ENCODE results near the gene TICAM1. TPM values are rescaled to one million over a fixed set of nuclear protein-coding genes. Genes with fewer than 3 reads are reported as not detected.
"Not testable (repeated sequence)": the region's sequence is repeated elsewhere in the genome, so short reads cannot be mapped to it uniquely, and the experiment has no call there.

TICAM1 gene
- 4.0 TPM for polyA plus RNA-seq (ENCODE audit: insufficient read length)

DNA sequence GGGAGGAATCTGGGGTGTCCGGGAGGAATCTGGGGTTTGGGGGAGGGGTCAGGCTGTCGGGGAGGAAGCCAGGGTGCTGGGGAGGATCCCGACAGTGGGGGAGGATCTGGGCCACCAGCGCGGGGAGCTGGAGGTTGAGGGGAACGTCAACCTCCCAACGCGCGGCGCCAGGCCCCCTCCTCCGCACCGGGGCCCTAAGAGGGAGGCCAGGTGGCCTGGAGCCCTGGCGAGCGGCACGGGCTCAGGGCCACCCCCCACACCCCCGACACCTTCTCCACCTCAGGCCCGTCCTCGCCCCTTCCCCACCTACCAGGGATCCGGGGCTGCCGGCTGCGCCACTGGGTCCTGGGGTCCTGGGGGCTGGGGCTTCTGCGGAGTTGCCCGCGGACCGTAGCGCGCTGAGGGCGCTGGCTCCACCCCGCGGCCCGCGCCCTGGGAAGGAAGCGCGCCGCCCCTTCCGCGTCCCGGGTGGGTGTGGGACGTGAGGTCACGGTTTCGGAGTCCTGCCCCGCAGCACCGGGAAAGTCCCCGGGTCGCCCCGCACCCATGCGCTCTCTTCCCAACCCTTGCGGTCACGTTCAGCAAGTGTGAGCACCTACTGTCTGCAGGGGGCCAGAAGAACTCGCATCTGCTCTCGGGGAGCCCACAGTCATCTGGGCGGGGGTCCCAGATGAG lies at the start of gene TICAM1:
TSS of gene TICAM1 (minus strand) at position 409 of the 675 bp plus-strand sequence. CDS start 13,335 bp downstream, outside the sequence.
- DNase-seq (ENCODE audit: low read depth), result no peak

DNA sequence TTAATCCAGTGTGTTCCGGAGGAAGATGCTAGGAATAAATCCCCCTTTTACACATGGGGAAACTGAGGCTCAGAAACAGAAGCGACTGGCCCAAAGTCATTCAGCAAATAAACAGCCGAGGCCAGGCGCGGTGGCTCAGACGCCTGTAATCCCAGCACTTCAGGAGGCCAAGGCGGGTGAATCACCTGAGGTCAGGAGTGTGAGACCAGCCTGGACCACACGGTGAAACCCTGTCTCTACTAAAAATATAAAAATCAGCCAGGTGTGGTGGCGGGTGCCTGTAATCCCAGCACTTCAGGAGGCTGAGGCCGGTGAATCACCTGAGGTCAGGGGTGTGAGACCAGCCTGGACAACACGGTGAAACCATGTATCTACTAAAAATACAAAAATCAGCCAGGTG lies 47.5 kb upstream of the TICAM1 start:
- no peak for DNase-seq (ENCODE audit: low read depth)

DNA sequence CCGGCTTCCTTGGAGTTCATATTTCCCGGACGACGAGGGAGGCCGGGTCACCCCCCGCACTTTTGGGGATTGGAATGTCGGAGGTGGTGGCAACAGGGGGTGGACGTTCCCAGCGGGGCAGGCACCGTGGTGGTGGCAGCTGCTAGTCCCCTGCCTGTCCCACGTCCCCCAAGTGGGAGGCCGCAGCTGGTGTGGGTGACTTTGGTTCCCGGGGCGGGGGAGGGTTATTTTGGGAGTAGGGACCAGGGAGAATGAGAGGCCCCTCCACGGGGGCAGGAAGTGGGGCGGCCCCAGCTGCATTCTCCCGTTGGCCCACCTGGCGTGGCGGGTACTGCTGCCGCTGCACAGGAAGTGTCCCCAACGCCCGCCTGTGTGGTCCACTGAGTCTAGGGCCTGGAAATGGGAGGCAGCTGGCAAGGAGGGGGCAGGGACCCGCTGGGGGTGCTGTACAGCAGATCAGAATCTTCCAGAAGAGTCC lies 47.0 kb upstream of the TICAM1 start:
- no peak for DNase-seq (ENCODE audit: low read depth)

DNA sequence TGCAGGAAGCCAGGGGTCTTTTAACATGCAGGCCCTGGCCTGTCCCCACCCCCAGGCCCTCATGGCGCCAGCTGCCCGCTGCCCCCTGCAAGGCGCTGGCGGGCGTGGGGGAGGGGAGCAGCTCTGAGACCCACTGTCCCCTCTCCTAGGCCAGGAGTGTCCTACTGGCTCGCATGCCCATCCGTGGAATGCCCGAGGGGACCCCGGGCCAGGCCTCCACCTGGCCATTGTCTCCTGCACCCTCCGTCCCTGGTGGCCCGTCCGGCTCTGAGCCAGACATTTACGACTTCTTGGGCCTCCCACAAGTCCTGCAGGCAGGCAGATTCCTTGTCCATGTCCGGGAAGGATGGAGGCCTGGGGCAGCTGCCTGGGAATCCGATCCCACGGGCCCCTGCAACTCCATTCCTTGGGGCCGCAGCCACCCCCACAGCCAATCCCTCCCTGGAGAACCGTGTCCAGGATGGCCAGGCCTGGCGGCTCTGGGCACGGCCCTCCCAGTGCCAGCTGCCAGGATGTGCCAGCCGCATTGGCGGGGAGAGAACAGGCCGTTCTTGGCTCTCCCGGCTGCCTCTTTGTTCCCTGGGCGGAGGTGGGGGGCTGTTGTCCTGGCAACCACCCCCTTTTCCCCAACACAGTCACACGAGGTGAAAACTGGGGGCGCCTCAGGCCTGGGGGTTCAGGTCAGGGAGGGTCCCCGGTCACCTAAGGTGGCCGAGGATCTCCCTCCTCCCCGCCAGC lies 46.4 kb upstream of the TICAM1 start:
- no peak for DNase-seq (ENCODE audit: low read depth)

DNA sequence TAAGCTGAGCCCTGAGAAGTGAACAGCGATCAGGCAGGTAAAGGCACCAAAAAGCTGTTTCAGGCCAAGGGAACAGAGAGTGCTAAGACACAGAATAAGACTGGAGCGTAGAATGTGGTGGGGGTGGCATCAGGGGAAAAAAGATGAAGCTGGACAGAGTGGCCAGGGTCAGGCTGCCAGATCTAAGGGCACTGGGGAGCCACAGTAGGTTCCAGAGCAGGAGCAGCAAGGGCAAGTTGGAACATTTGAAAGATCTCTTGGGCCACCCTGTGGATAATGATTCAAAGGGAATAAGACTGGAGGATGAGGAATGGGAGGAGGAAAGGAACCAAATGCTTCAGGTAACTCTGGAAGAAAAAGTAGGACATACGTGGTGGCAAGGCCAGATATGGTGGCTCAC lies 42.4 kb upstream of the TICAM1 start:
- no peak for DNase-seq (ENCODE audit: low read depth)

DNA sequence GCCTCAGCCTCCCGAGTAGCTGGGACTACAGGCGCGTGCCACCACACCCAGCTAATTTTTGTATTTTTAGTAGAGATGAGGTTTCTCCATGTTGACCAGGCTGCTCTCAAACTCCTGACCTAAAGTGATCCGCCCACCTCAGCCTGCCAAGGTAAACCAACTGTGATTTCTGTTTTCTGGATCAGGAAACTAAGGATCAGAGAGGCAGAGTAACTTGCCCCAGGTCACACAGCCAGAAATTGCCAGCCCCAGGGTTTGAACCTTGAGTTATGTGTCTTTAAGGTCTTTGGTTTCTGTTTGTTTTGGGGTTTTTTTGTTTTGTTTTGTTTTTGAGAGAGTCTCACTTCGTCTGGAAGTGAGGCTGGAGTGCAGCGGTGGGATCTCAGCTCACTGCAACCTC lies 40.2 kb upstream of the TICAM1 start:
- no peak for DNase-seq (ENCODE audit: low read depth)

DNA sequence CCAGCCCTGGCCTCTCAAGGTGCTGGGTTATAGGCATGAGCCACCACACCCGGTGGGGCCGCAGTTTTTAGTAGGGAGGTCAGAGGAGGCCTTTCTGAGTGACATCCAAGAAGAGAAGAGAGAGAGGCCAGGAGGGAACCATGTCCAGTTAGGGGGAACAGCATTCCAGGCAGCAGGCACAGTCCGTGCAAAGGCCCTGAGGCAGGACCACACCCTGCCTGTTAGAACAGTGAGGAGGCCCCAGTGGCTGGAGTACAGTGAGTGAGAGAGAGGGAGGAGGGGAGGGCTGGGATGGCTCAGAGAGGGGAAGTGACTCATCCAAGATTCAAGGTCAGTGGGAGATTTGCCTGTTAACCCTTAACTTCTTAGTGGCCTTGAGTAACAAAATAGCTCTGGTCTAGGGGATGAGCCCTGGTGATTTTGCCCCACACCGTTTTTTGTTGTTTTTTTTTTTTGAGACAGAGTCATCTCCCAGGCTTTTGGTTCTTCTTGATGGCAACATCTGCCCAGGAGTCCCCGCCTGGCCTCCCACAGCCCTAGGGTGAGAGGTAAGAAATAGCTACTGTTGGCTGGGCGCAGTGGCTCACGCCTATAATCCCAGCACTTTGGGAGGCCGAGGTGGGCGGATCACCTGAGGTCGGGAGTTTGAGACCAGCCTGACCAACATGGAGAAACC lies 38.7 kb upstream of the TICAM1 start:
- DNase-seq (ENCODE audit: low read depth), result no peak

DNA sequence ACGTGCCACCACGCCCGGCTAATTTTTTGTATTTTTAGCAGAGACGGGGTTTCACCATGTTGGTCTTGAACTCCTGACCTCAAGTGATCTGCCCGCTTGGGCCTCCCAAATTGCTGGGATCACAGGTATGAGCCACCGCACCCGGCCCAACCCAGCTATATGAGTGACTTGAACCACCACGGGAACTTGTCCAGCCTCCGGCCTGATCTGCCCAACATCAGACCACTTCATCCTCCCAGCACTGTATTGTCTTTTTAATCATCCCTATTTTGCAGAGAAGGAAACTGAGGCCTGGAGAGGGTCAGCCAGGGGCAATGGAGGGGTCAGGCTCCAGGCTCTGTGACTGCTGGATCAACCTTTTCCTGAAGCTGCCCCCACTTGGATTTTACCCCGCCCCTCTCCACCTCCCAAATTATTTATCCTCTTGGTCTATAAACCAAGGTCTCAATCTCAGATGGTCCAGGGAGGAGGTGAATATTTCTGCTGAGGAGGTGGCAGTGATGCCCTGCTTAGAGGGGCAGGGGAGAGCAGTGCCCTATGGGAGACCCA lies 36.8 kb upstream of the TICAM1 start:
- DNase-seq (ENCODE audit: low read depth), result no peak

DNA sequence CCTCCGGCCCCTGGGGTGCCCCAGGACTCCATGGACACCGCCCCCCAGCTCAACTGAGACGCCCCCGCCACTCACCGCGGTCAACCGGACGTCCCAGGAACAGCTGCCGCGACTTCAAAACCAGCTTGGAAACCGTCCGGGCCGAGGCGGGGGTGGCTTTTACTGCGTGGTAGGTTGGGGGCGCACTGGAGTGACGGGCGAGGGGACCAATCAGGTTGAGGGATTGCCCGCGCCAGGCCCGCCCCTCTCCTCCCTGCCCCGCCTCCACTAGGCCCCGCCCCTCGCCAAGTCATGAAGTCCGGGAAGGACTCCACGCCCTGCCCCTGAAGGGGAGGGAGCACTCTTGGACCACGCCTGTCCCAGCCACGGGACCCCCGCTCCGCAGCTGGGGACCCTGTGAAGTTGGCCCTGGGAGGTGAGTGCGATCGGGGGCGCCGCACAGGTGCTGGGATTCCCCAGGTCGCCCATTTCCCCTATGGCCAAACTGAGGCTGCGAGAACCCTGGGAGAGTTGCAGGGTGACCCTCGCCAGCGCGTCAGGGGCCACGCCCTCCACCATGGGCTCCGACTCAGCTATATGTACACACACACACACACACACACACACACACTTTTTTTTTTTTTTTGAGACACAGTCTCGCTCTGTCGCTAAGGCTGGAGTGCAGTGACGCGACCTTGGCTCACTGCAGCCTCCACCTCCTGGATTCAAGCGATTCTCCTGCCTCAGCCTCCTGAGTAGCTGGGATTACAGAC lies 36.2 kb upstream of the TICAM1 start, which contains the start of gene PLIN3:
TSS of gene PLIN3 (minus strand) at position 134 of the 752 bp plus-strand sequence. CDS start 6,273 bp downstream, outside the sequence.
- DNase-seq (ENCODE audit: low read depth), result peak; percentile 68

DNA sequence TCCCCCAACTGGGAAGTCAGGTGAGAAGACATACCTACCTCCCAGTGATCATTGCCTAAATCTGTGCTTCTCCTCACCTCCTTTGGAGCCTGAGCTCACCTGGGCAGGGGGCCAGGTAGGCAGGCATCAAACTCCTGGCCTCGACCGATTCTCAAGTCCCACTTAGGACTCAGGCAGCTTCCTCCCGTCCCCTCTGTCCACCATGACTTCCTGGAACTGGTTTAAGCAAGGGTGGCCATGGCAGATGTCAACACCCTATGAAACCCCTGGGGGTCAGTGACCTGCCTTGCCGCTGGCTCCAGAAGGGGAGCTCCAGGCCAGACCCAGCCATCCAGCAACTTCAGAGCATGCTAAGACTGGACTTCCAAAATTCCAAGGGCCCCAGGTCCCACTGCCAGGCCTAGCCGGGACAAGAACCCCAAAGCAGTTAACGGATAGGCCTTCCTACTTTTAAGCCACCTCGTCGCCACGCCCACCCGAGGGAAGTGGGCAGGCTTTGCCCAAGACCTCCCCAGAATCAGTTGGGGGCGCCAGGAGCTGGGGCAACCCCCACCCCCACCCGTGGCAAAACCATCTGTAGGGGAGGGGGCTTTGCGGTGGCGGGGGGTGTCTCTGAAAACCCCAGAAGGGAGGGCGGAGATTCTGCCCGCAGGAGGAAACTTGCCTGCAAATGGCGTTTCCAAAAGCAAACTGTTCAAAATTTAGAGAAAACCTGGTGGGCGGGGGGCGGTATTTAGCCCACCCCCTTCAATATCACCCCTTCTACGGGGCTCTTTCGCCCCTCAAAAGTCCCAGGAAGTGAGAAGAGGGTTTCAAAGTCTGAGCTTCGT lies 35.3 kb upstream of the TICAM1 start:
- no peak for DNase-seq (ENCODE audit: low read depth)

DNA sequence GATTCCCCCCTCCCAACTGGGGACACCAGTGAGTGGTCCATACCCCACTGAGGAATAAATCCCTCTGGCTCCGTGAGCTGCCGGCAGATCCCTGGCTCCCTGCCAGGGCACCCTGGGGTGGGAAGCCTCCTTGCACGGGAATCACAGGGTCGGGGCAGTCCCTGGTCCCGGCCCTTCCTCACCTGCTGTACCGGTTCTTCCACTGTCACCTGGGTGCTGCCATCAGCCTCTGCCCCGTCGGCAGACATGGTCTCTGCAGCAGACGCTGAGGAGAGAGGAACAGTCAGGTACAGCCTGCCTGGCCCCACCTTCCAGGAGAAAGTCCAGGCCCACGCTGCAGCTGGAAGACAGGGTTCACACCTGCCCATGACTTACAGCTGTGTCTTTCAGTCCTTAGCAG lies 29.6 kb upstream of the TICAM1 start:
- no peak for DNase-seq (ENCODE audit: low read depth)

DNA sequence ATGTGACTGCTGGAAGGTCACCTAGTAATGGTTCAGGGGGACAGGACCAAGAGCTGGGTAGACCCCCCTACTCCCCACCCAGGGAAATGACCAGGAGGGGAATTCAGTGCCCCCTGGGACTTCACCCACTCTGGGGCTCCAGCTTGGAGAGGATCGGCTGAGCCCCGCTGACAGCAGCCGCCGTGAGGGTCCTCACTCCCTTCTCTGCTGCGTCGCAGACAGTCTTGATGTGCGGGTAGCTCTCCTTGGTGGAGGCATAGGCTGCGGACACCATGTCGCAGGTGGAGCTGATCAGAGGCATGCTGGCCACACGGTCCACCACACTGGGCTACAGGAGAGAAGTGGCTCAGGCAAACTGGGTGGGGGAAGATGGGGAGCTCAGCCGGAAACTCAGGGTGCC lies 28.2 kb upstream of the TICAM1 start:
- no peak for DNase-seq (ENCODE audit: low read depth)

DNA sequence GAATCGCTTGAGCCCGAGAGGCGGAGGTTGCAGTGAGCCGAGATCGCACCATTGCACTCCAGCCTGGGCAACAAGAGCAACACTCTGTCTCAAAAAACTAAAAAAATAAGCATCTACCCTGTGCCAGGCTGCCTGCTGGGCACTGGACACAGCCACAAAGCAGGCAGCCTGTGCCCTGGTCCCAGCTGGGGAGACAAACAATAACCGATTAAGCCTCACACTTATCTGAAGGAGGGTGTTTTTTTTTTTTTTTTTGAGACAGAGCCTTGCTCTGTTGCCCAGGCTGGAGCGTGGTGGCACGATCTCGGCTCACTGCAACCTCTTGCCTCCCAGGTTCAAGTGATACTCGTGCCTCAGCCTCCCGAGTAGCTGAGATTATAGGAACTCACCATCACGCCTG lies 25.0 kb upstream of the TICAM1 start:
- DNase-seq (ENCODE audit: low read depth), result not testable (repeated sequence)

DNA sequence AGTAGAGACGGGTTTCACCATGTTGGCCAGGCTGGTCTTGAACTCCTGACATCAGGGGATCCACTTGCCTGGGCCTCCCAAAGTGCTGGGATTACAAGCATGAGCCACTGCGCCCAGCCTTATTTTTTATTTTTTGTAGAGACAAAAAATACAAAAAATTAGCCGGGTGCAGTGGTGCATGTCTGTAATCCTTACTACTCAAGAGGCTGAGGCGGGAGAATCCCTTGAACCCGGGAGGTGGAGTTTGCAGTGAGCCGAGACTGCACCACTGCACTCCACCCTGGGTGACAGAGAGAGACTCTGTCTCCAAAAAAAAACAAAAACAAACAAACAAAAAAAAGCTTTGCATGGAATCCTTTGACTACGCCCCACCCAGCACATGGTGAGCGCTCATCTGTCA lies 22.0 kb upstream of the TICAM1 start:
- DNase-seq (ENCODE audit: low read depth), result not testable (repeated sequence)

DNA sequence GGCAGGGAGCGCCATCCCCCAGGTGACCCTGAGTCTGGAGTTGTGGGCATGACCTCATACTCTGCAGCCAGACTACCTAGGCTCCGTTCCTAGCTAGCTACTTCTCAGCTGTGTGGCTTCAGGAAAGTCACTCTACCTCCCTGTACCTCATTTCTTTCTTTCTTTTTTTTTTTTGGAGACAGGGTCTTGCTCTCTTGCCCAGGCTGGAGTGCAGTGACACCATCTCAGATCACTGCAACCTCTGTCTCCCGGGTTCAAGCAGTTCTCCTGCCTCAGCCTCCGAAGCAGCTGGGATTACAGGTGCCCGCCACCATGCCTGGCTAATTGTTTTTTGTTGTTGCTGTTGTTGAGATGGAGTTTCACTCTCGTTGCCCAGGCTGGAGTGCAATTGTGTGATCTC lies 21.0 kb upstream of the TICAM1 start:
- DNase-seq (ENCODE audit: low read depth), result no peak

DNA sequence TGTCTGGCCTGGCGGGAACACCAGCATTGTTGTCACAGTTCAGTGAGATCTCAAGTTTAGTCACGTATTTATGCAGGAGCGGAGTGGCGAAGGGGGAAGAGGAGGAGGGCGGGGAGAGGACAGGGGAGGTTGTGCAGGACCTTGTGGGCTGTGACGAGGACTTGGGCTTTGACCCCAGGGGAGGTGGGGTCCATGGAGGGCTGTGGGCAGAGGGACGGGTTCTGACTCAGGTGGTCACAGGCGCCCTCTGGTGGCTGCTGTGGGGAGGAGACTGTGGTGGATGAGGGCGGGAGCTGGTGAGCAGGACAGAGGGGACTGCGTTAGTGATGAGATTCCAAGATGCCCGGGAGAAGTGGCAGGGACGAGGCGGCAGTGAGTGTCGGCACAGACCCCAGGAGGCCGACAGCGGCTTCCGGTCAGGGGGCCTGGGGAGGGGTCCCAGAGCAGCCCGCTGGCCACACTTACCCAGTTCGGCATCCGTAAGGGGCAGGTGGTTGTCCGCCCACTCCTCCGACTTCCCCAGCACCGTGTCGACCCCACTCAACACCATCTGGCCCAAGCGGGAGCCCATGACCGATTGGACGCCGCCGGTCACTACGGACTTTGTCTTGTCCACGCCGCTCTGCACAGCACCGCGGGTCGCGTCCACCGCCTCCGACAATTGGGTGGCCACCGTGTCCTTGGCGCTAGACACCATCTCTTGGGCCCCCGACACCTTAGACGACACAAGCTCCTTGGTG lies 20.2 kb upstream of the TICAM1 start:
- no peak for DNase-seq (ENCODE audit: low read depth)

DNA sequence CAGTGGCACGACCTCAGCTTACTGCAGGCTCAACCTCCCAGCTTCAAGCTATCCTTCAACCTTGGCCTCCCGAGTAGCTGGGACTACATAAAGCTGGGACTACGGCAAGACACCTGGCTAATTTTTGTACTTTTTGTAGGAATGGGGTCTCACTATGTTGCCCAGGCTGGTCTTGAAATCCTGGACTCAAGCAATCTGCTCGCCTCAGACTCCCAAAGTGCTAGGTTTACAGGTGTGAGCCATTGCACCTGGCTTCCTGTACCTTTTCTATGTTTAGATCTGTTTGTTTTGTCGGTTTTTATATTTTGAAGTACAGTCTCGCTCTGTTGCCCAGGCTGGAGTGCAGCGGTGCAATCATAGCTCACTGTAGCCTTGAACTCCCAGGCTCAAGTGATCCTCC lies 17.5 kb upstream of the TICAM1 start:
- DNase-seq (ENCODE audit: low read depth), result no peak

DNA sequence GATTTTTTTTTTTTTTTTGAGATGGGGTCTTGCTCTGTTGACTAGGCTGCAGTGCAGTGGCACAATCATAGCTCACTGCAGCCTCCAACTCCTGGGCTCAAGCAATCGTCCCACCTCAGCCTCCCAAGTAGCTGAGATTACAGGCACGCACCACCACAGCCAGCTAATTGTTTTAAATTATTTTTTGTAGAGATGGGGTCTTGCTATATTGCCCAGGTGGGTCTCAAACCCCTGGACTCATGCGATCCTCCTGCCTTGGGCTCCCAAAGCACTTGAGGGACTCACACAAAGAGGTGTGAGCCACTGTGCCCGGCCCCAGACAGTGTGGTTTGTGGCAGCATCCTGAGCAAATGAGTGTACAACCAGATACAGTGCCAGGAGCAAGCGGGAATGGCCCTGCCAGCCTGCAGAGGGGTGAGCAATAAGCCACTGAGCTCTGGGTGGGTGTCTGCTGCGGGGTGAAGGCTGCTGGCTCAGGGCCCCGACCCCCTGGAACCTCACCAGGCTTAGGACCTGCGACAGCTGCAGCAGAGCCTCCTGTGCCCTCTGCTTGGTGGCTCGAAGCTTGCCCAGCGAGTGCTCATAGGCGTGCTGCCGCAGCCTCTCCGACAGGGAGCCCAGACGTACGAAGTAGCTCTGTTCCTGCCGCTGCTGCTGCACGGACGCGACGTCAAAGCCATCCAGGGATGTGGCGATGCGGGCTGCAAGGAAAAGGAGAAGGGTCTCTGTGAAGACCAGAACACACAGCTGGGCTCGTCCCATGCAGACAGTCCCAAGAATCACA lies 15.9 kb upstream of the TICAM1 start:
- DNase-seq (ENCODE audit: low read depth), result no peak

DNA sequence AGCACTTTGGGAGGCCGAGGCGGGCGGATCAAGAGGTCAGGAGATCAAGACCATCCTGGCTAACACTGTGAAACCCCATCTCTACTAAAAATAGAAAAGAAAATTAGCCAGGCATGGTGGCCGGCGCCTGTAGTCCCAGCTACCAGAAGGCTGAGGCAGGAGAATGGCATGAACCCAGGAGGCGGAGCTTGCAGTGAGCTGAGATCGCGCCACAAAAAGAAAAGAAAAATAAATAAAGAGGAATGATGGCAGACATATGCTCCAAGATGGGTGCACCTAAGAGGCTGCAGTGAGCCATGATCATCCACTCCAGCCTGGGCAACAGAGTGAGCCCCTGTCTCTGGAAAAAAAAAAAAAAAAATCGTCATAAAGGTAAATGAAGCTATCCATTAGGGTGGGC lies 14.5 kb upstream of the TICAM1 start:
- not testable (repeated sequence) for DNase-seq (ENCODE audit: low read depth)
